Measurements from ENCODE around the gene ID2.

ID2 gene, protein sequence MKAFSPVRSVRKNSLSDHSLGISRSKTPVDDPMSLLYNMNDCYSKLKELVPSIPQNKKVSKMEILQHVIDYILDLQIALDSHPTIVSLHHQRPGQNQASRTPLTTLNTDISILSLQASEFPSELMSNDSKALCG

DNA sequence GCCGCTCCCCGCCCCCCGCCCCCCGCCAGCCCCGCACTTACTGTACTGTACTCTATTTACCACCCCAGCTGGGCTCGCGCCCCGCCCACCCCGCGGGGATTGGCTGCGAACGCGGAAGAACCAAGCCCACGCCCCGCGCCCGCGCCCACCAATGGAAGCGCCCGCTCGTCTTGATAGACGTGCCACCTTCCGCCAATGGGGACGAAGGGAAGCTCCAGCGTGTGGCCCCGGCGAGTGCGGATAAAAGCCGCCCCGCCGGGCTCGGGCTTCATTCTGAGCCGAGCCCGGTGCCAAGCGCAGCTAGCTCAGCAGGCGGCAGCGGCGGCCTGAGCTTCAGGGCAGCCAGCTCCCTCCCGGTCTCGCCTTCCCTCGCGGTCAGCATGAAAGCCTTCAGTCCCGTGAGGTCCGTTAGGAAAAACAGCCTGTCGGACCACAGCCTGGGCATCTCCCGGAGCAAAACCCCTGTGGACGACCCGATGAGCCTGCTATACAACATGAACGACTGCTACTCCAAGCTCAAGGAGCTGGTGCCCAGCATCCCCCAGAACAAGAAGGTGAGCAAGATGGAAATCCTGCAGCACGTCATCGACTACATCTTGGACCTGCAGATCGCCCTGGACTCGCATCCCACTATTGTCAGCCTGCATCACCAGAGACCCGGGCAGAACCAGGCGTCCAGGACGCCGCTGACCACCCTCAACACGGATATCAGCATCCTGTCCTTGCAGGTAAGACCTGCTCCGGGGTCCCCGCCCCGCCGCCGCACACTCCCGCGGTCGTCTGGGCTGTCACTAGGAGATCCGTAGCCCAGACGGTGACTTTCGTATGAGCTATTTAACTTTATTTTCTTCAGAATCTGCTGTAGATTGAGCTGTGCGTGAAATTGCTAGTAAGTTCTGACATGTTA, at the start of gene ID2:
ID2 (plus strand) TSS at position 271 of the 907 bp plus-strand sequence; CDS start at position 381, 110 bp downstream.
- in situ Hi-C loops (cut with MboI; ENCODE audit: low sequenced_read_pairs) = loop anchor here (10.0 to 25.0 kb wide), 2 partner anchors 147 to 370 kb away; no protein-coding TSS in a partner anchor

DNA sequence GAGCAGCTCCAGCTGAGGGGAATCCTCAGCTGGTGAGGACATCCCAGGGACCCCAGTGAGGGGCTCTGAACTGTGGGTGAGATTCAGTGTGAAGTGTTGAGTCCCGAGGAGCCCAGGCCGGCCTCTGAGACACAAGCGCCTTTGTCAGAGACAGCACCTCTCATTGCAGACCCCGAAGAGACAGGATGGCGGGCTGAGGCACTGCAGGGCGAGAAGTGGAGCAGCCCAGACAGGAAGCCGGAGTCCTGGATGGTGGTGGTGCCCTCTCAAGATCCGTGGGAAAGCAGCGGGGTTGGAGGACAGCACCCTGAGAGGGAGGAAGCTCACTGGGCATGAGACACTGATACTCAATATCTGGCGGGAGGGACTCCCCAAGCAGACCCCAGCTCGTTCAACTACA, 49.1 kb upstream of the ID2 start:
- in situ Hi-C loops (cut with MboI; ENCODE audit: low sequenced_read_pairs) = no loop called here

DNA sequence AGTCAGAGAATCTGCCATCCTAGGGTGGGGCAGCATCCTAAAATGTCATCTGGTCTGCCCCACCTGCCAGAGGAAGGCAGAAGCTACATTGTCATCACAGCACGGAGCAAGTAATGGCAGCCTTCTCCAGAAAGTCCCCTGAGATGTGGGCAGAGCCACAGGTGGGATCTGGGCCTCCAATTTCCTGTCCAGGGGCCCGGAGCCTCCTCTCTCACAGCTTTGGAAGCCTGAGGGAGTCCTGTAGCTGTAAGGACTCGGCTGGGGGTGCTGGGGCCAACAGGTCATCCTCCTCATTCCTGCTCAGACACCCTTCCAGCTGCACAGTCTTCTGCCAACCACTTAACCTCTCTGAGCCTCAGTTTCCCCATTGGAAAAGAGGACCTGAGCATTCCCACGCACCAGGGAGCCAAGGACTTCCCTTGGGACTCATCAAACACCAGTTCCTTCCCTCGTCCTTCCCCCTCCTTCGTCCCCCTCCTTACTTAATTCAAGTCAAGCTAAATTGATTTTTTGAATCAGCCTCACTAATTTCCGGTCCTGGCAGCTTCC, 48.6 kb upstream of the ID2 start:
- in situ Hi-C loops (cut with MboI; ENCODE audit: low sequenced_read_pairs) = no loop called here

DNA sequence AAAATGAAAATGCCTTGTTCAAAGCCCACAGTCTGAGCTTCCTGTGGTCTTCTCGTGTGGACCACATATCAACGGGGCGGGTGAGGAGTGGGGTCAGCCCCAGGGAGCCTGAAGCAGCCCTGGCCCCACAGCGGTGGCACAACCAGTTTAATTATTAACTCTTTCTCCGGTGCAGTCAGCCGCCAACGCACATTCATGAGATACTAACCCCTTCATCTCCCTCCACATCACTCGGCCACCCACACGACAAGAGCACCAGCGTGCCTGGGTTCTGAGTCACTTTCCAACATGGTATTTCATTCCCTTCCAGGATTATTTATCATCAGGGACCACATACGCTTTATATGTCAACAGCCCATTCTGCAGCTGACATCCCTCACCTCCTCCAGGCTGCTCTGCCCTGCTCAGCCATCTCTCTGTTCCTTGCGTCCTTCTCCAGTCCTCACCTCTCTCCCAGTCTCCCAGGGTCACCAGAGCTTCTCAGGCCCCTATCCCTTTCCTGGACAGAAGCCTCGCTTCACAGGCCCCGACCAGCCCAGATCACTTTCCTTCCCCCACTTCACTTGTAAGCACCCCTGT, 48.0 kb upstream of the ID2 start:
- in situ Hi-C loops (cut with MboI; ENCODE audit: low sequenced_read_pairs) = no loop called here

DNA sequence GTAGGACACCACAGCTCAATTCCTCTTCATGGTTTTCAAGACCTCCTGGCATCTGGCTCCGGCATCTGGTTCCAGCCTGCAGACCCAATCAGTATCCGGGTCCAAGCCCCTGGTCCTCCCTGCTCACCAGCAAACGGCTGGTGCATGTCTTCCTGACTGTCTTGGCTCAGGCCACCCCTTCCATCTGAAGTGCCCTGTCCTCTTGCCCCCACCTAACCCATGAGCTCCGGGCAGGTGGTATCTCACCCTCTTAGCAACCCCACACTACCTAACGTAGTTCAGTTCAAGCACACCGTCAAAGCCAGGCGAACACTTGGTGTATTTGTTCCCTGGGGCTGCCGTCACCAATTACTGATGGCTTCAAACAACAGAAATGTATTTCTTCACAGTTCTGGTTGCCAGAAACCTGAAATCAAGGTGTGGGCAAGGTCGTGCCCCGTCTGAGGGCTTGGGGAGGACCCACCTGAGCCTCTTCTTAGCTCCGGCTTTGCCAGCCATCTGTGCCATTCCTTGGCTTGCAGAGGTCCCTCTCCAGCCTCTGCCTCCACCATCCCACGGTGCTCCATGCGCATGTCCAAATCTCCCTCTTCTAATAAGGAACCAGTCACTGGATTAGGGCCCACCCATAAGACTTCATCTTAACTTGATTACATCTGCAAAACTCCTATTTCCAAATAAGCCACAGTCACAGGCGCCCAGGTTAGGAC, 47.2 kb upstream of the ID2 start:
- in situ Hi-C loops (cut with MboI; ENCODE audit: low sequenced_read_pairs) = no loop called here

DNA sequence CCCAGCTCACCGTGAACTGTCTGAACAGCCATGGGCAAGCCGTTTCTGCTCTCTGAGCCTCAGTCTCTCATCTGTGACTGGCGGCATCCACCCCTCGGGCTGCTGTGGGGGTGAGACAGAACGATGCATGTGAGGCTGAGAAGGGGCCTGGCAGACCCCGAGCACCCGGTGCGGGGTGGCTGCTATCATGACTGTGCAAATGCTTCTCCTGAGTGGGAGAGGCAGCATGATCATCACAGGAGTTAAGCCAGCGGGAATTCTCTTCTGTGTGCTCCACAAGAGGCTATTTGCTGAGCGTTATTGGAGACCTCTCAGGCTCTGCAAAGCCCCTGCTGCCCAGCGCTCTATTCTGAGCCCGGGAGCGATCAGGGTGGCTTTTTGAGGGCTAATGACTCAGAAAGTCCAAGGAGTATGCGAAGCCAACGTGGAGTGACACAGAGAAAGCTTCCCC, 45.8 kb upstream of the ID2 start:
- in situ Hi-C loops (cut with MboI; ENCODE audit: low sequenced_read_pairs) = no loop called here

DNA sequence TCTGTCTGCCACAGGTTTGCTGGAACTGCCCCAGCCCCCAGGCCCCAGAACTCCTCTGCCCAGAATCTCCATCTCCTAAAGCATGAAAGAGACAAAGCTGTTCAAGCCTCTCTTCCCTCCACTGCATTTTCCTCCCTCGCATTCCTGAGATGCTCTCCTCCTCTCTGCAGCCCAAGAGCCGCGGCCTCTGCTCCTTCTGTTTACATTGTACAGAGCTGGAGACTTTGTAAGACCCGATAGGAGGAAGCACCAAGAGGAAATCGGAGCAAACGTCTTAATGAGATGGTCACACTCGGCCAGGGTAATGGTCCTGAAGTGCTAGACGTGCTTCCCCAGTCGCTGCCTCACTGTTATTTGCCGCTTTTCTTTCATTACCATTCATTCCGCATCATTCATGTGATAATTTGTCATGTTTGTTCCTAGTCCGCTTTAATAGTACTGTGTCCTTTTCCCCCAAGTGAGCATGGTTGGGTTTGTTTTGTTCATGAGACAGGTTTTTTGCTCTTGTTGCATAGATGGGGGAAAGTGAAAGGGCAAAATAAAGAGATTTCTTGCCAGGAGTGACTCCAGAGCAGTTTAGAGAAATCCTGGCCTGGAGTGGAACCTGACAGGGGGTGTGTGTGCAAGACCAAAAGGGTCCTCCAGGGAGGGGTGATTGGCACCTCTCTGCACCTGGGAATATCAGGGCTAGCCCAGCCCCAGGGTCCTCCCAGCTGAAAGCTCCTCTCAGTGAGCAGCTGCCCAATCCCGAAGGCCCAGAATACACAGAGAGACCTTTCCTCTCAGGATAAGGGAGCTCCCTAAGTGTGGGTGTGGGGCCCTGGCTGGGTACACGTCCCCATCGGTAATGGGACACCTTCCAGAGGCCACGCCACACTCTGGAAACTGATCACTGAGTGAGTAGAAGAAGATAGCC, 44.9 kb upstream of the ID2 start:
- in situ Hi-C loops (cut with MboI; ENCODE audit: low sequenced_read_pairs) = no loop called here

DNA sequence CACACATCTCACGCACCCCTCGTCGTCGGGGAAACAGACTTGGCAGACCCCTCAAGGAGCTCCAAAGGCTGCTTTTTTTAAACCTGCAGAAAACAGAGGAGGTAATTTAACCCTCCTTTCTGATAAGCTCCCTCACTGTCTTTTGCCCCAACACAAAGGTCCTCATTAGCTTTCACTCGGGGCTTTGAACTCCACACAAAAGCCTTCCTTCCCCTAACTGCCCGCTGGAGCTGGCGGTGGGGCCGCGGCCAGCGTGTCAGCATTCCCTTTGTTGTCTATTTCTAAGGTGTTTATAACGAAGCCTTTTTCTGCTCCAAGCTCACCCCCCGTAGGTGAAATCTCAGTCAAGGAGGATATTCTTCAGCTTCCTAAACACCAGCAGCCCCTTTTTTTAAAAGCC, 43.5 kb upstream of the ID2 start:
- in situ Hi-C loops (cut with MboI; ENCODE audit: low sequenced_read_pairs) = no loop called here

DNA sequence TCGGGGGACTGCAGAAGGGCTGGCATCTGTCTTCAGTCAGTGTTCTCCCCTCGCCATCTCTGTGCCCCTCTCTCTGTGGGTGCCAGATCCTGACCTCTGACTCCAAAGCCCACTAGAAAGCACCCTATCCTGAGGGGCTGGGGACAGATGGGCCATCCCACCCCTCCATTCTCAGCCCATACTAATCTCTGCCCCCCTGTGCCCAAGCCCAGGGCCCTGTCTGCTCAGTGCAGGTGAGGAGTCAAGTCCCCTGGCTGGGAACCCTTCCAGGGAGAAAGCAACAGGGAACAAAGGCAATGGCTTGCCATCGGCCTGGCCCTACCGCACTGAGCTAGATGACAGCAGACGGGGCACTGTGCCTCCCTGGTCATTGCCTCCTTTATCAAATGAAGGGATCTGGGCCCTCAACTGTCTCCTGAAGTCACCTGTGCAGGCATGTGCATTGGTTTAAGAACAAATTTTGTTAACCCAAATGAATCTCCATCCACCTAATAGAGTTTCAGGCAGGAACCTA, 42.7 kb upstream of the ID2 start:
- in situ Hi-C loops (cut with MboI; ENCODE audit: low sequenced_read_pairs) = no loop called here

DNA sequence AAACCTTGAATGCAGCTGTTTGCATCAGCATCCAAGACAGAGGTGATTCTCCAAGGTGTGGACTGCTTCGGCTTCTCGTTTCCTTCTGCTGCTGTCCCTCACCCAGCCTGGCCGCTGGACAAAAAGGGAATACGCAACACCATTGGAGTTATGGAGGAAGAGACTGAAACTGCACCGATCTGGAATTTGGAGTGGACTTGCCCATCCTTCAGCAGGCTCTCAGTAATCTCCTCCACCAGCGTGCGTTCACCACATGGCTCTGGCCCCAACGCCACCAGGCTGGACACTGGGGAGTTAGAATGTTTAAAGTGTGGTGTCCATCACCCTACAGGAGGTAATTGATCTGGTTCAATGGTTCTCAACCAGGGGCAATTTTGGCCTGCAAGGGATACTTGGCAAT, 41.4 kb upstream of the ID2 start:
- in situ Hi-C loops (cut with MboI; ENCODE audit: low sequenced_read_pairs) = no loop called here

DNA sequence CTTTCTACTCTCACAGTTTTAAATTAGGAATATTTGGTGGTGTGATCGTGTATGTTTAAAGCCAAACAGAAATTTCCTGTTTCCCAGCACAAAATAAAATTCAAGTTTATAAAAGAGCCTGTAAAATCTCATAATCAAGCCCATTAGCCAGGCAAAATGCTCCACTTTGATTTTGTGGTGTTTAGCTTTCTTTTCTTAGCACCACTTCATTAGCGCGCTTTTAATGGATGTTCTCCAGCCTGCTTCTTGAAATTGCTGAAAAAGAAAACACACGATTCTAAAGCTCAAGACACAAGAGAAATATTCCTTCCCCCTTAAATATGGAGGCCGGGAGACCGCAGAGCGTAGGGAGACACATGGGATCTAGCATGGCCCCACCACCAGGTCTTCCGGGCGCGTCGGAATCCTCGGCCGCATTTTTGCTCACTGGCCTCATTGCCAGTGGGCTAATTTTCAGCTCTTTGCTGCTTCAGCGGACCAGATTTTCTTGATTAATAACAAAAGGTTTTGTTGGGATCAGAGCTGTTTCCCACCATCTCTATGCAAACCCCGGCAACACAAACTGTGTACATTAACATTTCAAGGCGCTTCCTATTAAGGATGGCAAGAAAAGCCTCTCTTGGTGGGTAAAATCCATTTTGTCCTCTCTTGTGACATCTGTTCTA, 40.4 kb upstream of the ID2 start:
- in situ Hi-C loops (cut with MboI; ENCODE audit: low sequenced_read_pairs) = no loop called here

DNA sequence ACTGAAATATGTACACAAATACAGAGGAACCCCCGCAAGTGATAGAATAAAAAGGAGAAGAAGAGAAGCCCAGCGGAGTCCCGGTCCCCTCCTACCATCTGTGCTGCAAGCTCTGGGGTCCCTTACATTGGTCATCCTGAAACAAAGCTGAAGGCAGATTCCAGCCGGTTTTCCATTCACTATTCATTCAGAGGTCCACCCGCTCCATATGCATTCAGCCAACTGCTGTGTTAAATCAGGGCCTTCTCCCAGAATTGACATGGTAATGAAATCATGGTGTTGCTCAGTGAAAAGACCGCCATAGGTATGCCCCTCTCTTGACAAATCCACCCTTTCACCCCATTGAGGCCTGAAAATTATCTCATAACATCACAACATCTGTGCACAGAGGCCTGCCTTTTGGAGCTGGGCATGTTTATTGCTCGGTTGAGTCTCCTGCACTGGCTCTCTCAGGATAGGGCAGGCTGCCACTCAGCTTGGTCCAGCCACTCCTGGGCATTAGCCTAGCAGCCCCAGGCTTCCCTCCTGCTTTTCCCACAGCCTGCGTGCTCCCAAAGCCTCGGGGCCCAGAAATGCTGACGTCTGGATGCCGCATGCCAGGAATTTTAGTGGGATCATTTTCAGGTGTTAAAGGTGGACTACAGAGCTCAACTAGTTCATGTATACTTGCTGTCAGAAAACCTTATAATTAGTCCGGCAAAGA, 39.3 kb upstream of the ID2 start:
- in situ Hi-C loops (cut with MboI; ENCODE audit: low sequenced_read_pairs) = no loop called here

DNA sequence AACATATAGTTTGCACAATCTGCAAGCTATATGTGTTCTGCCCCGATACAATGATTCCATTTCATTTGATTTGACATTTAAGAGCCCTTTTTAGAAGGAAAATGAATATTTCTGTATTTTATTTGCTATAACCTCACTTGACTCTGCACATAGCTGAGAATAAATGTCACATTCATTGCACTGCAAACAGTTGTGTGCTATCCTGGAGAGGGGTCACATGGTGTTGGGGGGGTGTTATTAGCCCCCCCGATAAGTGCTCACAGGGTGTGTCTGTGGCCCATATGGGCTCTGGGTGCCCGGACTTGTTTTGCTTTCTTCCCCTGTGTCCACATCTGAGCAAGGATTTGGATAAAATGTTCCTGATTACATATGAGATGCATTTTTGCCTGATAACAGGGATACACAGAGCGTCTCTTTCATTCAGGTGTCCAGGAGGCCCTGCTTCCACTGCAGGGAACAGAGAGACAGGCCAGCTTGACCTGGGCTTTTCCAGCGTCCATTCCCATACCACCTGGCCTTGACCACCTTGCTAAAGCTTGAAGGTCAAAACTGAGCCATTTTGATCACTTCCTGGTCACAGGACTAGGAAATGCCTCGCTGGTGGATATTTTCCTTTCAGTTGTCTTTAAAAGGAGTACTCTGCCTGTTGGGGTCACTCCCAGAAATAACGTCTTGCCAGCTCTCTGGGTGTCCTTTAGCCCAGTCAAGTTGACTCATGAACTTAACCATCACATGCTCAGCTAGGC, 38.4 kb upstream of the ID2 start:
- in situ Hi-C loops (cut with MboI; ENCODE audit: low sequenced_read_pairs) = no loop called here

DNA sequence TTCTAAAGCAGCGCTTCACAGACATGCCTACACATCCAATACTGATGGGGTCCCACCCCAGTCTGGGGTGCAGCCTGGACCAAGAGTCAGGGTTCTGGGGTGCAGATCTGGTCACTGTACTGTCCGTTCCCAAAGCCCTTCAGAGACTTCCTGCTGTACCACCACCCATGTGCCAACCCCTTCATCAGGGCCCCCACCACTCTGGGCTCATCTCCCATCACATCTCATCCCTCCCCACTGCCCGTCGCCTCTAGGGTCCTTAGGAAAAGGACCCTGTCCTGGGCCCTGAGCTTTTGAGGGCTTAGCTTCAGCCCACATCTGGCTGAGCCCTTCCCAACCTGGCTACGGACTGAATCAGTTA, 37.9 kb upstream of the ID2 start:
- in situ Hi-C loops (cut with MboI; ENCODE audit: low sequenced_read_pairs) = no loop called here

DNA sequence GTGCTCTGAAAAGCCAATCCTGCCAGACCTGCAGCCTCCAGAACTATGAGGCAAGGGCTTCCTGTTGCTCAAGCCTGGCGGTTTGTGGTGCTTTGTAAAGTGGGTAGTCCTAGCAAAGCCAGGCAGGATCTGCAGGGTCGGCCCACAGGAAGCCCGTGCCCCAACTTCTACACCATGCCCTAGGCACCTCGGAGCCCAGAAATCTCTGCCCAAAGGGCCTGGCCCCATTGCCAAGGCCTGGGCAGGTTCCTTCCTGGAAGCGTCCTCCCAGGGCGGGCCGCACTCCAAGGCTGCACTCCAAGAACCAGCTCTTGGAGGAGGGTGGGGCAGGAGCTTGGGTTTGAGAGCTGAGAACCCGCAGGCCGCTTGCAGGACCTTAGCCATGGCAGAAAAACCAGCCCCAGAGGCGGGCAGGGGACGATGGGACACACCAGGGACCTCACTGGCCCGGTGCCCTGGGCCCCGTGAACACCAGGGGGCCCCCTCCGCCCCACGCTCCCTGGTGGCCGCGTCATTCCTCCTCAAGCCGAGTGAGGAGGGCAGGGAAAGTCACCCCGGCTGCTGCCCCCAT, 37.2 kb upstream of the ID2 start:
- in situ Hi-C loops (cut with MboI; ENCODE audit: low sequenced_read_pairs) = no loop called here

DNA sequence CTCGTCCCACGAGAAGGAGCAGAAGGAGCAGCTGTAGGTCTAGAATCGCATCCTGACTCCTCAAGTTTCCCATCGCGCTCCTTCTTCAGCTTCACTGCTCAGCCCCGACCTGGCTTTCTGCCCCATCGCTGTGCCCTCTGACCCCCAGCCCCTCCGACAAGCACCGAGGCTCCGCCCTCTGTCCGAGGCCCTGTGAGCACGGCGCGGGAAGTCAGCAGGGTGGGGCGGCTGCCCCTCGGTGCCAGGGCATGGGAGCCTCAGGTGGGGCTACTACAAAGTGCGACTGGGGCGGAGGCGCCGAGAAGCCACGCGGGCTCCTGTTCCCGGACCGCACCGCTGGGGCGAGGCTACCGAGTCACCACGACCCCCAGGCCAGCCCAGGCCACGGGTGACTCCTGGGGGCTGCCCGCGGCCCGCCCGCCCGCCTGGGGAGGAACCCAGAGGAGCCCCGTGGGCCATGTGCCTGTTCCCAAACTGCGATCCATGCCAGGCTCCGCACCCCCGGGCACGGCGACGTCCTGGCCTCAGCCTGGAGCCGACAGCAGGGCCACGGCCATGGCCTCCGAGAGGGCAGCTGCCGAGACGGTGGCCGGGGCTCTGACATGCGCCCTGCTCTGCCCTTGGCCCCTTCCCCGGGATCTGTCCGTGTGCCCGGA, 36.6 kb upstream of the ID2 start:
- in situ Hi-C loops (cut with MboI; ENCODE audit: low sequenced_read_pairs) = no loop called here

DNA sequence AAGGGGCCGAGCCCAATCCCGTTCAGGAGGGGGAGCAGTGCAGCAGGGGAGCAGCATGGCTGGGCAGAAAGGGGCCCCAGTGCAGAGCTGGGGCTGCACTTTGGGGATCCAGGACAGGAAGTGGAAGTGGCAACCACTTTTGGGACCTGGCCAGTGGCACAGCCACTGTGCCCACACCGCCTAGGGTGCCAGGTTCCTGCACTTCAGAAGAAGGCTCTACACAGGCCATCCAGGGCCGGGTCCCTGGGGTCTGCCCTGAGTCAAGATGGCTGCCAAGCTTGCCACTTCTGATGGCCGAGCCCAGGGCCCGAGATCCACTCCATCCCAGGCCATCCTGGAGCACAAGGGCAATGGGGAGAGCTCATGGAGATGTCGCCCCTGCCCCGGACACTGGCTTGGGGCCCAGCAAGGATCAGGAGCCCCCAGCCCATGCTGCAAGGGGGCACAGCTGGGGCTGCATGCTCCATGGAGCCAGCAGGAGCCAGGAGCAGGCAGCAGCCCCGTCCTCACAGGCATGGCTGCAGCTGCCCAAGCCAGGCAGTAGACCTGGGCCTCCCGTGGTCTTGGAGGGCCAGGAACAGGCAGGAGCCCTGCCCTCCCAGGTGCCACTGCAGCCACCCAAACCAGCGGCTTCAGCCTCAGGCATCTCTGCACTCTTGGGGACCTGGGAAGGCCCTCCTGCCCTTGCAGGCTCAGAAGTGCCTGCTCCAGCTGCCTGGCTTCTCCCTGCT, 35.0 kb upstream of the ID2 start:
- in situ Hi-C loops (cut with MboI; ENCODE audit: low sequenced_read_pairs) = no loop called here
